Aorta (tissue), 5 donors: ENCODE measurements around the gene MED29. TPM values are rescaled to one million over a fixed set of nuclear protein-coding genes. Genes with fewer than 3 reads are reported as not detected.

Experiments
- ATAC-seq: fragments of 200-7000 bp; cut with Tn5 transposase; one replicate; pipeline ENCODE4 v1.9.1; 2022; ENCODE audit warnings: moderate library complexity; ENCODE audit not compliant: low FRiP score
- DNase-seq, 2 donors: peaks; one replicate each; pipeline ENCODE4 v3.0.0-alpha.2; 2020
- H3K27ac ChIP-seq, 2 donors: one replicate each; pipeline ENCODE4 v1.5.1; 2013; ENCODE audit warnings: low read length in 2 of 2, mild to moderate bottlenecking in 2 of 2, moderate library complexity in 2 of 2, control low read depth in 1 of 2, inconsistent platforms in 1 of 2, low read depth in 1 of 2
- H3K27me3 ChIP-seq, 2 donors: one replicate each; pipeline ENCODE4 v1.6.1; 2013; ENCODE audit warnings: control low read depth in 1 of 2, low read length in 1 of 2, mild to moderate bottlenecking in 1 of 2, moderate library complexity in 1 of 2; ENCODE audit not compliant: insufficient read depth in 2 of 2, control insufficient read depth in 1 of 2
- H3K36me3 ChIP-seq, 2 donors: one replicate each; pipeline ENCODE4 v1.6.1; 2013; ENCODE audit warnings: control low read depth in 1 of 2, low read length in 1 of 2, mild to moderate bottlenecking in 1 of 2; ENCODE audit not compliant: insufficient read depth in 2 of 2, control insufficient read depth in 1 of 2
- H3K4me1 ChIP-seq, 2 donors: one replicate each; pipeline ENCODE4 v1.6.1; 2013; ENCODE audit warnings: low read length in 2 of 2, control low read depth in 1 of 2, mild to moderate bottlenecking in 1 of 2, moderate library complexity in 1 of 2; ENCODE audit not compliant: insufficient read depth in 2 of 2, control insufficient read depth in 1 of 2
- H3K4me3 ChIP-seq, 2 donors: one replicate each; pipeline ENCODE4 v1.5.1; 2013; ENCODE audit warnings: low read length in 2 of 2, control low read depth in 1 of 2, mild to moderate bottlenecking in 1 of 2
- H3K9me3 ChIP-seq: one replicate; pipeline ENCODE4 v1.6.1; 2013; ENCODE audit warnings: mild to moderate bottlenecking, low read length; ENCODE audit not compliant: control insufficient read depth
- WGBS, 2 donors: extraction: QIAGEN DNeasy Blood & Tissue Kit; methylation state at CpG; one replicate each; pipeline ENCODE4 v1.1.7; 2013; 5-methylcytosine and 5-hydroxymethylcytosine counted together
- intact Hi-C, 2 donors: fragments of 100-400 bp; cut with DNase I; formaldehyde crosslinking; loops; one replicate each; pipeline versions ENCODE4 v1.14.2 to v1.15.0; 2022
- long read RNA-seq, 2 donors: library from polyadenylated mRNA; unstranded; transcript quantifications; one replicate each; pipeline ENCODE4 v2.0.0, GENCODE V29; 2020 to 2021
- polyA plus RNA-seq, 2 donors: library from polyadenylated mRNA; stranded (reverse); fragments of 200-250 nt; gene quantifications; one replicate each; pipeline ENCODE4 v1.2.3, GENCODE V29; 2013
- total RNA-seq, 2 donors: library from RNA; stranded (reverse); fragmentation: NEBNext Ultra II Directional; extraction: Animal tissue kit (Norgen Biotek cat#: 25700); gene quantifications; one replicate each; pipeline ENCODE4 v1.2.1, GENCODE V29; 2021
- donor health status: healthy with polysubstance abuse.
- donor health status: Bipolar disorder and iron deficiency.
- donor health status: DM: no; HTN: no; CAD: no.
- donor health status: DM: no; HTN: no; CAD: no.
- donor health status: DM: yes; HTN: yes; CAD: no.

Gene MED29, protein sequence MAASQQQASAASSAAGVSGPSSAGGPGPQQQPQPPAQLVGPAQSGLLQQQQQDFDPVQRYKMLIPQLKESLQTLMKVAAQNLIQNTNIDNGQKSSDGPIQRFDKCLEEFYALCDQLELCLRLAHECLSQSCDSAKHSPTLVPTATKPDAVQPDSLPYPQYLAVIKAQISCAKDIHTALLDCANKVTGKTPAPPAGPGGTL
- total RNA-seq (10 to 100 TPM; 28.9 to 35.1 TPM), polyA plus RNA-seq (10 to 100 TPM; 26.0 to 29.7 TPM)
- long read RNA-seq, donor 1, transcript MED29-201 (4 exons, 3,653 nt), result major isoform, 85 of 100 reads
- long read RNA-seq, donor 1, partial matches to known transcripts, result 2 of 100 reads
- long read RNA-seq, donor 1, other reads (novel, unspliced or antisense), result 12 of 100 reads
- long read RNA-seq, donor 2, transcript MED29-201 (4 exons, 3,653 nt), result major isoform, 6 of 9 reads
- long read RNA-seq, donor 2, partial matches to known transcripts, result 0 of 9 reads
- long read RNA-seq, donor 2, other reads (novel, unspliced or antisense), result 2 of 9 reads

DNA sequence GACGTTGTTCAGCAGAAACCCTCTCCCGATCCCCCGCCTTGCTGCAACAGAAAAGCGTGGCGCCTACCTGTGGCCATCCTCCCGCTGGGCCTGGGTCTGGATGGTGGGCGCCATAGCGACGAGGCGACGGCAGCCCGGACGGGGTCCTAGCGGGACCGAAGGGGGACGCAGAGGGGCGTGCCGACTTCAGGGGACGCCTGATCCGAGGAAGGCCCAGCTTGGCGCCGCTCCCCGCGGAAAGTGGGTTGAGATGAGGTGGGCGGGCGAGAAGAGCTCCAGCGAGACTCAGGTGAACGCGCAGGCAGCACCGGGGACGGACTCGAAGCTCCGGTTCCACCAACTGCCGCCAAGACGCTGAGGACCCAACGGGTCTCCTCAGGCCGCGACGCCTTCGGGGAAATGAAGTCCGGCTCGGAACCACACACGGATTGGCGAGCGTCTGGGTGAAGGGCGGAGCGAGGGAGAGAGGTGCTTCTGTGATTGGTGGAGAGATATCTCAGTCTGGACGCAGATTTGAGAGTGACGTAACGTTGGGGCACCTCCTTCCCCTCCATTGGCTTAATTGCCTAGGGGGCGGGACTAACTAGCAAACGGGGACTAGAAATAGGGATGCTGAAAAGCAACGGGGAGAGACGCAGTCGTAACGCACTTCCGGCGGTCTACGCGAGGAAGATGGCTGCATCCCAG is at the start of gene MED29, which contains the start of gene PAF1:
Gene MED29 (plus strand): TSS at position 628 of the 687 bp plus-strand sequence. CDS start 45 bp downstream, at position 673.
Gene PAF1 (minus strand): TSS at position 356 of the 687 bp plus-strand sequence. CDS start 242 bp downstream, at position 114.
- Histone ChIP-seq H3K27me3 (no peaks in the 10 kb centered on the region), H3K4me1 (no peaks in the 10 kb centered on the region), H3K9me3 (no peaks in the 10 kb centered on the region), H3K27ac (peak within 1 kb of the TSS; percentile 89 to 92), H3K36me3 (peaks cover 0 to 3% of the 10 kb centered on the region in 2 donors), H3K4me3 (peak within 1 kb of the TSS; percentile 84 to 90)
- WGBS, 2 donors, result 0 to 1% methylated on average over 60 of the region's 60 CpGs
- peak; percentile 98 for DNase-seq
- peak; percentile 98 for ATAC-seq
- intact Hi-C loops, result loop anchor here (1.0 to 5.0 kb wide), 2 partner anchors 46 to 49 kb away; partner anchors contain the start of genes RPS16 (in 1 of the 2) and SAMD4B (in 1 of the 2)

DNA sequence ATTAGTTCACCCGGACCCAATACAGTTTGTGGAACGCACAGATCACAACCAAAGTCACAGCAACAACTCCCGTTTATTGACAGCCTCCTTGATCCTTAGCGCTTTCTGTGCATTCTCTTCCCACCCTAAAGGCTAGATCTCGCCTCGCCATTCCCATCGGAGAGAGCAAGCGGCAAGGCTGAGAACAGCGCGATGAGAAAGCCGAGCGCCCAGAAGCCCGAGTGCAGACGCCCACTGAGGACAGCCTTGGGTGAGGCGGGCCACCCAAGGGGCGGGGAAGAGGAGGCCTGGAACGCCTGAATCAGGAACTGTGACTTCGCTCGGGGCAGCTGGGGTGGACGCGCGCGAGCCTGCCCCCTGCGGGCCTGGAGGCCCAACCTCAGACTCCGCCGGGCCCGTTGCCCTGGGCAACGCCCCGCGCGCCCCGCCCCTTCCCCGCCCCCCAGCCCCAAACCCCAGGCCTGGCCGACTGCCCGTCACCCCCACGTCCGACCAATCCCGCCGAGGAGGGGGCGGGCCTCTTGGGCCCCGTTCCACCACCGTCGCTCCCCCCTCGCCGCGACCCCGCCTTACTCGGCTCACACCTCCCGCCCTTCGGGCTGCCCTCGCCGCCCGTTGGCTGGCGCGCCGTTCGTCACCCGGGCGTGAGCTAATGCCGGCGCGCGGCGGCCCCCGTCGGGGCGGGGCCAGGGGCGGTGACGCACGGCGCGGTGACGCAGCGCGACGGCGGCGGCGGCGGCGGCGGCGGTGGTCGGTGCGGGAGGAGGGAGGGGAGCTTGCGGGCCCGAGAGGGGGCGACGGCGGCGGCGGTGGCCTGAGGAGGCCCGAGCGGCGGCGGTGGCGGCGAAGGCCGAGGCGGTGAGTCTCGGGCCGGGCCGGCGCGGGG is 49.2 kb upstream of the MED29 start, which contains the start of gene SAMD4B:
Gene SAMD4B (plus strand): TSS at position 703 of the 886 bp plus-strand sequence. CDS start 14,473 bp downstream, outside the sequence.
- 1% methylated on average over 42 to 105 of the region's 105 CpGs for WGBS, 2 donors
- Histone ChIP-seq H3K27me3 (no peaks in the 10 kb centered on the region), H3K4me3 (peak within 1 kb of the TSS; percentile 92 to 99), H3K4me1 (no peaks in the 10 kb centered on the region), H3K36me3 (no peaks in the 10 kb centered on the region), H3K27ac (peak within 1 kb of the TSS; percentile 52 to 65), H3K9me3 (no peaks in the 10 kb centered on the region)
- DNase-seq (peak; percentile 99), ATAC-seq (peak; percentile 97)
- intact Hi-C loops, result loop anchor here (1.0 to 10.0 kb wide), 4 partner anchors 49 to 215 kb away; partner anchors contain the start of genes EID2B (in 2 of the 2), MED29 (in 1 of the 2), PAF1 (in 1 of the 2) and PAK4 (in 1 of the 2)

DNA sequence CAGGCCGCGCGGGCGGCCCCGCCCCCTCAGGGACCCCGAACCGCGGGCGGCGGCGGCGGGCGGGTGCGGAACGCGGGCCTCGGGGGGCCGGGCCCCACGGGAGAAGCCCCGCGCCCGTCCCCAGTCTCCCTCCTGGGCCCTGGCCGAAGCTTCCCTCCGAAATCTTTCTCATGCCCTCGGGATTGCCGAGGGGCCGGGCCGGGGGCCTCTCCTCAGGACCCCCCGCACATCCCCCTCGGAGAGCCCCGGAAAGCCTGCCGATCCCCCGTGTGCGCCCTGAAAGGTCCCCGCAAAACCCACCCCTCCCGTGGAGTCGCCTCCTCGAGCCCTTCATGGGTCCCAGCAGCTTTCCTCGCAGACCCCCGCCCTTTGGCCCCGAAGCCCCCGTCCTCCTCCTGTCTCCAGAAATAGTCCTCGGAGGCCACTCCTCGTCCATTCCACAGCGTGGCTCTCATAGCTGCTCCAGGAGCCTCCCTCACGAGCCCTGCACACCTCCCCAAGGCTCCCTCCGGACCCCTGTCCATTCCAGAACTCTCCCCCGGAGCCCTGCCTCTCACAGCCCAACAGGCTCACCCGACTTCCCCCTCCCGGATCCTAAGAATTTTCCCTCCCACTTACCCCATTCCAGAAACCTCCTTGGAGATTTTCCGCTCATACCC is 48.4 kb upstream of the MED29 start:
- H3K4me3 ChIP-seq, result peak overlapping the region; percentile 92 to 99
- peak overlapping the region; percentile 13 to 52 for H3K27ac ChIP-seq
- peaks cover 0 to under 1% of the 10 kb centered on the region in 2 donors for H3K4me1 ChIP-seq
- intact Hi-C loops, result loop anchor here (1.0 to 10.0 kb wide), 4 partner anchors 49 to 215 kb away; partner anchors contain the start of genes EID2B (in 2 of the 2), MED29 (in 1 of the 2), PAF1 (in 1 of the 2) and PAK4 (in 1 of the 2)
- no peak for ATAC-seq
- peak; percentile 59 to 80 for DNase-seq
- WGBS, 2 donors, result 1% methylated on average over 26 to 51 of the region's 51 CpGs
- no peaks in the 10 kb centered on the region for H3K36me3 ChIP-seq
- H3K9me3 ChIP-seq, result no peaks in the 10 kb centered on the region
- H3K27me3 ChIP-seq, result no peaks in the 10 kb centered on the region

DNA sequence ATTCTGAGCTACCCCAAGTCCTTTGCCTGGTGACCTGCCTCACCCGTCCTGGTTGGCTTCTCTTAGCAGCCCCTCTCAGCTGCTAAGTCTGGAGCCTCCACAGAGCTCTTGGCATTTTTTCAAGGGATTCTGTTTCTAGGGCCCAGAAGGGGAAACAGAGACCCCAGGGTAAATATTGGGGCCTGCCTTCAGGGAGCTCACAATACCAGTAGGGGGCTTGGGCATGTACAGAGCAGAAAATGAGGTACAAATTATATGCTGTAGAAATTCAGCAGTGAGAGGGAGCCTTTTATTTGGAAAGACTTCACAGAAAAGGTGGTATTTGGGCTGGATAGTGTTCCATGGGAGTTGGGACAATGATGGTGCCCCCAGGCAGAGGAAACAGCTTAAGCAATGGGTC is 45.2 kb upstream of the MED29 start:
- 66 to 67% methylated on average over 1 of the region's 1 CpG for WGBS, 2 donors
- Histone ChIP-seq H3K4me3 (no peak overlapping the region), H3K27me3 (no peaks in the 10 kb centered on the region), H3K4me1 (peaks cover 0 to 3% of the 10 kb centered on the region in 2 donors), H3K36me3 (peaks cover 0 to 2% of the 10 kb centered on the region in 2 donors), H3K27ac (no peak overlapping the region), H3K9me3 (no peaks in the 10 kb centered on the region)
- intact Hi-C loops, result loop anchor here in 1 of 2 donors (10.0 kb wide), 1 partner anchor 189 kb away; the partner anchor contains the start of gene EID2B
- ATAC-seq, result no peak
- DNase-seq, result peak; percentile 8 to 31

DNA sequence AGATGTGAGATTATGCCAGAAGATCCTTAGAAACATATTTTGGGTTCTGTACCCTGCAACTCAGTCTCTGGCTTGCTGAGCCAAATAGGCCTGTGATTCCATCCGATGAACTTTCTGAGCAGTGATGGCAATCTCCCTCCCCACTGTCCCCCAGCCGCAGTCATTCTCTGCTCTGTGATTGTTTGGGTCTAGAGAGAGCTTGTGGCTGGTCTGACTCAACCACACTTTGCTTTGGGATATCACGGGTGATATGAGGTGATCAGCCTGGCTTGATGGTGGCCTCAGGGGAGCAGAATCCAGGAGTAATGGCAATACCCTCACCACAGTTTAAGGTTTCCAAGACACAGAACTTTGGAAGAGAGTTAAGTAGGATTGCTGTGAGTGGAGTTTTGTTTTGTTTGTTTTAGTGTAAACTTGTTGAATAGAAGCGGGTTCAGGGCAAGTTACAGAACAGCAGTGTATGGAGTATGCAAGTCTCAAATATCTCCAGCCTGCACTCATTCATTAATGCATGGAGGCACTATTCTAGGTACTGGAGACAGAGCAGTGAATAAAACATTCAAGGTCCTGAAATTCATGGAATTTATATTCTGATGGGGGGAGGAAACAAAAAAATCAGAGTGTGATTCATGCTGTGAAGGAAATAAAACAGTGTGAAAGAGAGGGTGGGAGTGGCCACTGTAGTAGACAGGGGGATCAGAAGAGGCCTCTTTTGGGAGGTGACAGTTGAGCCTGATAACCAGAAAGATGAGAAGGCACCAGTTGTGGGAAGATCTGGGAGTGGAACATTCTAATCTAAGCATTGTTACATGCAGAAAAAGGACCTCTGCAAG is 43.6 kb upstream of the MED29 start:
- Histone ChIP-seq H3K9me3 (no peaks in the 10 kb centered on the region), H3K27ac (peak overlapping the region in 1 of 2 donors; percentile 21), H3K36me3 (peaks cover 0 to 2% of the 10 kb centered on the region in 2 donors), H3K27me3 (no peaks in the 10 kb centered on the region), H3K4me1 (peaks cover 0 to 3% of the 10 kb centered on the region in 2 donors), H3K4me3 (no peak overlapping the region)
- WGBS, 2 donors, result 67 to 76% methylated on average over 4 of the region's 4 CpGs
- intact Hi-C loops, result loop anchor here in 1 of 2 donors (10.0 kb wide), 1 partner anchor 187 kb away; the partner anchor contains the start of gene EID2B
- DNase-seq, result peak; percentile 18 to 45
- ATAC-seq, result no peak

DNA sequence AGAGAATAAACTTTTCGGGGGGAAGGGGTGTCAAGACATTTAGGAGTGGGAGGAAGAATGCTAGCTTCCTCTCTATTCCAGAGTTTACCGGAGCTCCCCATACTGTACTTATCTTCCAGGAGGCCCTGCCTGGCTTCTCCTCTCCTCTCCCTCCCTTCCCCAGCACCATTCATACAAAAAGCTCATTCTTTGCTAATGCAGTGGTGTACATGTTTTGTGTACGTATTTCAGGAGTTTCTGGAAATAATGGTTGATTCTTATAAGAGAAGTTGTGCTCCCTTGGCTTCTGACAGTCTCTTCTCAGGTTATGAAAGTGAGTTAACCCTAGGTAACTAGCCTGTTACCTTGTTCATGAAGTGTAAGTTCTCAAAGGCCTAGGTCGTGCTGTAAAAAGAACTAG is 41.9 kb upstream of the MED29 start:
- ATAC-seq (no peak), DNase-seq (no peak)
- Histone ChIP-seq H3K4me3 (no peak overlapping the region), H3K36me3 (peaks cover 0 to 2% of the 10 kb centered on the region in 2 donors), H3K27me3 (no peaks in the 10 kb centered on the region), H3K9me3 (no peaks in the 10 kb centered on the region), H3K4me1 (peaks cover 0 to 3% of the 10 kb centered on the region in 2 donors), H3K27ac (no peak overlapping the region)
- intact Hi-C loops, result loop anchor here in 1 of 2 donors (10.0 kb wide), 1 partner anchor 185 kb away; the partner anchor contains the start of gene EID2B
- 80 to 81% methylated on average over 4 of the region's 4 CpGs for WGBS, 2 donors

DNA sequence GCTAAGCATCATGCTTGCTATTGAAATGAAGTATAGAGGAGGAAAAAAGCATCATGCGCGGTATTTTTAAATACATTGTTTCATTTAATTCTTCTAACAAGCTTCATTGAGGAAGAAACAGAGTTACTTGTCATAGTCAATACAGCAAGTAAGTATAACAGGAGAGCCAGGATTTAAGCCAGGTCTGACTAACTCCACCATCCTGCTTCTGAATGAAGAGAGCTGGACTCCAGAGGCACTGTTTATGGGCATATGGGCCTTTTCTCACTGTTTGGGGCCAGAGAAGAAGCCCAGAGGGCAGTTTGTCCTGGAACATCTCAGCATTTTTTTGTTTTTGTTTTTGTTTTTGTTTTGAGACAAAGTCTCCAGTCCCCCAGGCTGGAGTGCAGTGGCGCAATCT is 41.0 kb upstream of the MED29 start:
- intact Hi-C loops, result no loop called here
- no peaks in the 10 kb centered on the region for H3K9me3 ChIP-seq
- peaks cover 0 to 3% of the 10 kb centered on the region in 2 donors for H3K4me1 ChIP-seq
- ATAC-seq, result no peak
- DNase-seq, result no peak
- H3K27me3 ChIP-seq, result no peaks in the 10 kb centered on the region
- no peak overlapping the region for H3K4me3 ChIP-seq
- no peak overlapping the region for H3K27ac ChIP-seq
- 97 to 99% methylated on average over 3 of the region's 3 CpGs for WGBS, 2 donors
- peaks cover 0 to 2% of the 10 kb centered on the region in 2 donors for H3K36me3 ChIP-seq
